Keratinocyte (primary cell): Measurements from ENCODE around the gene BLMH. TPM values are rescaled to one million over a fixed set of nuclear protein-coding genes. Genes with fewer than 3 reads are reported as not detected.
"Not testable (repeated sequence)": the region's sequence is repeated elsewhere in the genome, so short reads cannot be mapped to it uniquely, and the experiment has no call there.

Experiments used
- DNase-seq: peaks from one replicate; pipeline ENCODE4 v3.0.0-alpha.2; 2011; ENCODE audit warnings: low read depth, missing footprints, low spot score
- FAIRE-seq: peaks from 2 replicates; lab custom pipeline; 2011; peaks lifted over from hg19 to GRCh38; lab: Jason Lieb, UNC
- H2AFZ ChIP-seq: 2 replicates; pipeline ENCODE4 v1.6.0; 2012; ENCODE audit warnings: low read length, control low read depth, inconsistent platforms; ENCODE audit not compliant: control insufficient read depth
- H3K27ac ChIP-seq: 2 replicates; pipeline ENCODE4 v1.5.1; 2011; ENCODE audit warnings: low read length; ENCODE audit not compliant: control insufficient read depth, insufficient read depth
- H3K27me3 ChIP-seq: 3 replicates; pipeline ENCODE4 v1.6.0; 2011; ENCODE audit warnings: low read length; ENCODE audit not compliant: control insufficient read depth, insufficient read depth; ENCODE audit errors: extremely low read depth
- H3K36me3 ChIP-seq, 2 experiments: 2 replicates in 1 of 2; 3 replicates in 1 of 2; pipeline ENCODE4 v1.5.1; 2011; ENCODE audit warnings: low read length in 2 of 2, mild to moderate bottlenecking in 1 of 2; ENCODE audit not compliant: control insufficient read depth in 2 of 2, insufficient read depth in 2 of 2; ENCODE audit errors: extremely low read depth in 1 of 2
- H3K4me1 ChIP-seq: 3 replicates; pipeline ENCODE4 v1.5.1; 2011; ENCODE audit warnings: low read length; ENCODE audit not compliant: control insufficient read depth, insufficient read depth; ENCODE audit errors: extremely low read depth
- H3K4me2 ChIP-seq: 3 replicates; pipeline ENCODE4 v1.6.0; 2011; ENCODE audit warnings: low read depth, low read length; ENCODE audit not compliant: control insufficient read depth, insufficient read depth; ENCODE audit errors: extremely low read depth
- H3K4me3 ChIP-seq, 3 experiments: fragments of 200-600 bp in 1 of 3; sonication (generic) in 1 of 3; 2 replicates in 2 of 3; 3 replicates in 1 of 3; pipeline ENCODE4 v1.5.1; 2011 to 2016; ENCODE audit warnings: low read length in 3 of 3, mild to moderate bottlenecking in 3 of 3, control low read depth in 2 of 3, inconsistent platforms in 1 of 3, low read depth in 1 of 3, mixed read lengths in 1 of 3, mixed run types in 1 of 3, moderate library complexity in 1 of 3; ENCODE audit not compliant: control insufficient read depth in 2 of 3, insufficient read depth in 2 of 3; ENCODE audit errors: extremely low read depth in 1 of 3
- H3K79me2 ChIP-seq: 2 replicates; pipeline ENCODE4 v1.6.0; 2012; ENCODE audit warnings: low read length; ENCODE audit not compliant: control insufficient read depth, insufficient read depth
- H3K9ac ChIP-seq: 3 replicates; pipeline ENCODE4 v1.6.0; 2011; ENCODE audit warnings: low read length; ENCODE audit not compliant: control insufficient read depth, insufficient read depth; ENCODE audit errors: extremely low read depth
- H3K9me1 ChIP-seq: 3 replicates; pipeline ENCODE4 v1.6.0; 2011; ENCODE audit warnings: low read length; ENCODE audit not compliant: control insufficient read depth, insufficient read depth; ENCODE audit errors: extremely low read depth
- H3K9me3 ChIP-seq: 2 replicates; pipeline ENCODE4 v1.5.1; 2012; ENCODE audit warnings: low read depth, low read length; ENCODE audit not compliant: control insufficient read depth
- H4K20me1 ChIP-seq: 3 replicates; pipeline ENCODE4 v1.6.0; 2011; ENCODE audit warnings: low read length; ENCODE audit not compliant: control insufficient read depth, insufficient read depth; ENCODE audit errors: extremely low read depth
- CTCF ChIP-seq, 3 experiments: IDR thresholded peaks in 1 of 3; conservative IDR thresholded peaks in 1 of 3; optimal IDR thresholded peaks in 1 of 3; 2 replicates in 2 of 3; 3 replicates in 1 of 3; pipeline versions ENCODE3 to v1.5.1; 2011; ENCODE audit warnings: low read length in 3 of 3, mild to moderate bottlenecking in 3 of 3, moderate library complexity in 2 of 3, control low read depth in 1 of 3, inconsistent platforms in 1 of 3; ENCODE audit not compliant: insufficient read depth in 2 of 3; ENCODE audit errors: extremely low read depth in 1 of 3
- EZH2 ChIP-seq: IDR thresholded peaks from one replicate; pipeline ENCODE4 v1.6.1; 2012; ENCODE audit warnings: inconsistent platforms, mild to moderate bottlenecking, low read length, moderate library complexity
- dilution Hi-C: fragments of 300-500 bp; cut with MboI; formaldehyde crosslinking; loops from one replicate; pipeline ENCODE4 v1.7.0; 2020; ENCODE audit warnings: low sequenced_read_pairs; ENCODE audit not compliant: extremely low pct_ligation_motif_present
- polyA plus RNA-seq, 5 experiments: library from polyadenylated mRNA; depleted of rRNA in 3 of 5; stranded (reverse) in 3 of 5; stranded (forward) in 1 of 5; unstranded in 1 of 5; fragments of >200 nt; gene quantifications; 1 replicate in 1 of 5; 2 replicates in 3 of 5; 3 replicates in 1 of 5; pipeline versions ENCODE4 v1.2.1 to v1.2.3, GENCODE V29; 2011 to 2012; ENCODE audit warnings: missing spikeins in 2 of 5, low read depth in 1 of 5, low replicate concordance in 1 of 5

The BLMH gene
- polyA plus RNA-seq, 1 donor (not counting 4 experiments of a cell fraction or from before 2014, with no cell fraction given) = 4.2 TPM

- H3K79me2 ChIP-seq = no peaks in the 10 kb centered on the region
- H2AFZ ChIP-seq = no peak overlapping the region
- FAIRE-seq = no peak
- no peaks in the 10 kb centered on the region for H3K4me1 ChIP-seq
- H3K27me3 ChIP-seq = peaks cover 47% of the 10 kb centered on the region
- H3K4me3 ChIP-seq = no peak overlapping the region
- H3K4me2 ChIP-seq = no peak overlapping the region
- TF ChIP-seq EZH2 = no peak
- no peak for TF ChIP-seq CTCF (optimal IDR thresholded peaks at IDR 0.05 in 1 of 3, IDR thresholded peaks at IDR 0.05 in 1 of 3, conservative IDR thresholded peaks at IDR 0.05 in 1 of 3; ENCODE audit: extremely low read depth in 1 of 3, insufficient read depth in 2 of 3, low read length in 3 of 3)
- H3K9ac ChIP-seq = no peak overlapping the region
- no peak overlapping the region for H3K27ac ChIP-seq
- dilution Hi-C loops = no loop called here
- no peak for DNase-seq
- no peaks in the 10 kb centered on the region for H4K20me1 ChIP-seq
- H3K9me3 ChIP-seq = no peaks in the 10 kb centered on the region
- no peaks in the 10 kb centered on the region for H3K36me3 ChIP-seq
- H3K9me1 ChIP-seq = no peaks in the 10 kb centered on the region
These were observed 84.1 kb downstream of the BLMH start for GRCh38 chr17:30207655-30208054.

- DNase-seq (no peak), FAIRE-seq (no peak)
- Histone ChIP-seq H3K27ac (no peak overlapping the region), H3K79me2 (no peaks in the 10 kb centered on the region), H3K36me3 (no peaks in the 10 kb centered on the region), H3K4me2 (no peak overlapping the region), H3K9me1 (no peaks in the 10 kb centered on the region), H2AFZ (no peak overlapping the region), H3K4me3 (no peak overlapping the region), H3K4me1 (no peaks in the 10 kb centered on the region), H4K20me1 (no peaks in the 10 kb centered on the region), H3K9me3 (no peaks in the 10 kb centered on the region), H3K27me3 (peaks cover 27% of the 10 kb centered on the region), H3K9ac (no peak overlapping the region)
- dilution Hi-C loops = no loop called here
- TF ChIP-seq CTCF (optimal IDR thresholded peaks at IDR 0.05 in 1 of 3, IDR thresholded peaks at IDR 0.05 in 1 of 3, conservative IDR thresholded peaks at IDR 0.05 in 1 of 3; ENCODE audit: extremely low read depth in 1 of 3, insufficient read depth in 2 of 3, low read length in 3 of 3) = no peak
- TF ChIP-seq EZH2 = no peak
These were observed 88.2 kb downstream of the BLMH start for GRCh38 chr17:30203471-30203981.

GRCh38 chr17:30200656-30201055 is 91.1 kb downstream of the BLMH start:
- DNase-seq, H3K9me1 ChIP-seq, H3K9ac ChIP-seq, H2AFZ ChIP-seq, H3K9me3 ChIP-seq, H3K4me1 ChIP-seq, FAIRE-seq, H4K20me1 ChIP-seq, H3K36me3 ChIP-seq, dilution Hi-C loops, H3K79me2 ChIP-seq, H3K4me3 ChIP-seq, H3K27ac ChIP-seq, H3K4me2 ChIP-seq: not testable (repeated sequence)
- peaks cover 13% of the 10 kb centered on the region for H3K27me3 ChIP-seq
